Astrocyte of the cerebellum (primary cell): ENCODE data around the gene UQCRH.
"Not testable (repeated sequence)": the region's sequence is repeated elsewhere in the genome, so short reads cannot be mapped to it uniquely, and the experiment has no call there.

Source experiments
- DNase-seq: peaks from one replicate; pipeline ENCODE4 v3.0.0-alpha.2; 2011; ENCODE audit warnings: low read depth
- H3K4me3 ChIP-seq: 2 replicates; pipeline ENCODE4 v1.5.1; 2011; ENCODE audit warnings: mild to moderate bottlenecking, low read depth, low read length, moderate library complexity
- in situ Hi-C: cut with HindIII; loops from 2 replicates; pipeline ENCODE4 v1.10.0; 2017; ENCODE audit warnings: low sequenced_read_pairs
- TF ChIP-seq, protein P1 (sequence below): IDR thresholded peaks from 2 replicates; pipeline ENCODE4 v1.5.1; 2012; ENCODE audit warnings: low read length, low read depth, moderate library complexity, mild to moderate bottlenecking; ENCODE audit errors: missing control alignments

Gene UQCRH

DNA sequence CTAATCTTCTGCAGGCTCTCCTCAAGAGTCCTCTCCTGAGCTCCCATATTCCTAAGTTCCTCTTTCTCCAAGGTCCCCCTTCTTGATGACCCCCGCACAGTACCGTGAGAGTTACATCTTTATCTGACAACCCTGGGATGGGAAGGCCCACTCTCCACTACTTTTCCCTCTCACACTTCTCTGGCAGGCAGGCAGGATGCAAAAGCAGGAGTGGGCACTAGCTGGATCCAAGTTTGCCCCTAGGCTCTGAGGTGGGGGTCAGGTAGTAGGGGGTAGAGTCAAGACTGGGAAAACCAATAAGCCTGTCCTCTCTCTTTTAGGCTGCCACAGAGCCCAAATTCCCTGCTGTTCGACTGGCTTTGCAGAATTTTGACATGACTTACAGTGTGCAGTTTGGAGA is 41.0 kb downstream of the UQCRH start:
- no peak overlapping the region for H3K4me3 ChIP-seq
- TF ChIP-seq, protein P1, sequence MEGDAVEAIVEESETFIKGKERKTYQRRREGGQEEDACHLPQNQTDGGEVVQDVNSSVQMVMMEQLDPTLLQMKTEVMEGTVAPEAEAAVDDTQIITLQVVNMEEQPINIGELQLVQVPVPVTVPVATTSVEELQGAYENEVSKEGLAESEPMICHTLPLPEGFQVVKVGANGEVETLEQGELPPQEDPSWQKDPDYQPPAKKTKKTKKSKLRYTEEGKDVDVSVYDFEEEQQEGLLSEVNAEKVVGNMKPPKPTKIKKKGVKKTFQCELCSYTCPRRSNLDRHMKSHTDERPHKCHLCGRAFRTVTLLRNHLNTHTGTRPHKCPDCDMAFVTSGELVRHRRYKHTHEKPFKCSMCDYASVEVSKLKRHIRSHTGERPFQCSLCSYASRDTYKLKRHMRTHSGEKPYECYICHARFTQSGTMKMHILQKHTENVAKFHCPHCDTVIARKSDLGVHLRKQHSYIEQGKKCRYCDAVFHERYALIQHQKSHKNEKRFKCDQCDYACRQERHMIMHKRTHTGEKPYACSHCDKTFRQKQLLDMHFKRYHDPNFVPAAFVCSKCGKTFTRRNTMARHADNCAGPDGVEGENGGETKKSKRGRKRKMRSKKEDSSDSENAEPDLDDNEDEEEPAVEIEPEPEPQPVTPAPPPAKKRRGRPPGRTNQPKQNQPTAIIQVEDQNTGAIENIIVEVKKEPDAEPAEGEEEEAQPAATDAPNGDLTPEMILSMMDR: no peak
- DNase-seq: no peak
- in situ Hi-C loops: no loop called here

DNA sequence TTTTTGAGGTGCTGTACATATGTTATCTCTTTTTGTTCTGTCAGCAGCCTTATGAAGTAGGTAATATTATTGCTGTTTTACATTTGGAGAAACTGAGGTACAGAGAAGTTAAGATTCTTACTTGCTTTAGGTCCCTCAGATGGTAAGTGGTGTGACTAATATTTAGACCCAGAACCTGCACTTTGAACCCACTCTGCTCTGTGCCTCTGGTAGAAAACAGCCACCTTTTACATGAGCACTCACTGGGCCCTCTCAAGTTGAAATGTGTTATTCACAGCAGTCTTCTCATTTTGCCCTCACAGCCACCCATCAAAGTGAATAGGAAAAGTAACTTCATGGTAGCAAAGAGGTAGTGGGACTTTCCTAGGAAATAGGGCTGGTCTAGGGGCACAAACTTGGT is 41.8 kb downstream of the UQCRH start:
- no peak overlapping the region for H3K4me3 ChIP-seq
- in situ Hi-C loops: no loop called here
- TF ChIP-seq, protein P1: no peak
- no peak for DNase-seq

DNA sequence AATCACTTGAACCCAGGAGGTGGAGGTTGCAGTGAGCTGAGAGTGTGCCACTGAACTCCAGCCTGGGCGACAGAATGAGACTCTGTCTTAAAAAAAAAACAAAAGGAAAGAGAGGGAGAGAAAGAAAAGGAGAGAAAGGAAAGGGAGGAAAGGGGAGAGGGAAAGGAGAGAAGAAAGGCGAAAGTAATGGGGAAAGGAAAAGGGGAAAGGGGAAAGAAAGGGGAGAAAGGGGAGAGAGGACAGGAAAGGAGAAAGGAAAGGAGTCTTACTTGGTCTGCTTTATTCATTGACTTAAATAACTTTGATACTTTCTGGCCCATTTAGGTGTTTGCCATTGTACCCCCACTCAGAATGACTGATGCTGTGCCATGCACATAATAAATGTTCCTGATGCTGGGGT is 48.9 kb downstream of the UQCRH start:
- TF ChIP-seq, protein P1: no peak
- DNase-seq: no peak
- no peak overlapping the region for H3K4me3 ChIP-seq
- in situ Hi-C loops: no loop called here

DNA sequence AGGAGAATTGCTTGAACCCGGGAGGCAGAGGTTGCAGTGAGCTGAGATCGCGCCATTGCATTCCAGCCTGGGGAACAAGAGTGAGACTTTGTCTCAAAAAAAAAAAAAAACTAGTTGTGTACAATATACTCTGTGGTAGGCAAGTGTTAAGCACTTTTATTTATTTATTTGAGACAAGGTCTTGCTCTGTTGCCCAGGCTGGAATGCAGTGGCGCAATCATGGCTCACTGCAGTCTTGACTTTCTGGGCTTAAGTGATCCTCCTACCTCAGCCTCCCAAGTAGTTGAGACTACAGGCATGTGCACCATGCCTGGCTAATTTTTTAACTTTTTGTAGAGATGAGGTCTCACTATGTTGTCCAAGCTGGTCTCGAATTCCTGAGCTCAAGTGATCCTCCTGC is 52.4 kb downstream of the UQCRH start:
- in situ Hi-C loops, DNase-seq, H3K4me3 ChIP-seq: not testable (repeated sequence)

DNA sequence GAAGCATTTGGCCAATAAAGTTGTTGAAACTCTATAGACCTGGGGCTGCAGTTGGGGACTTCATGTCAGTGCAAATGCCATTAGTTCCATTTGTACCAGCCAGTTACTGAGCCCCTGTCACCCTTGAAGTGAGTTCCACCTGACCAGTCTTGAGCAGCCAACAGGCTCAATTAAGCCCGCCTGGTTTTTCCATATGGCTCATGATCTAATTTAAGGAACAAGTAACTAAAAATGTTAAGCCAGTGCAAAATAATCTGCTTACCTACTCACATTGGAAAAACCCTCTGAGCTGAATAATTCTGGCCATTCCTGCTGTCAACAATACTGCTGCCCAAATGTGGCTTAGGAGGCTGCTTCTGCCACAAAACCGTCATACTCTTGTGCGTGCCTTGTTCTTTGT is 58.7 kb downstream of the UQCRH start:
- TF ChIP-seq, protein P1: no peak
- in situ Hi-C loops: no loop called here
- no peak for DNase-seq
- no peak overlapping the region for H3K4me3 ChIP-seq

DNA sequence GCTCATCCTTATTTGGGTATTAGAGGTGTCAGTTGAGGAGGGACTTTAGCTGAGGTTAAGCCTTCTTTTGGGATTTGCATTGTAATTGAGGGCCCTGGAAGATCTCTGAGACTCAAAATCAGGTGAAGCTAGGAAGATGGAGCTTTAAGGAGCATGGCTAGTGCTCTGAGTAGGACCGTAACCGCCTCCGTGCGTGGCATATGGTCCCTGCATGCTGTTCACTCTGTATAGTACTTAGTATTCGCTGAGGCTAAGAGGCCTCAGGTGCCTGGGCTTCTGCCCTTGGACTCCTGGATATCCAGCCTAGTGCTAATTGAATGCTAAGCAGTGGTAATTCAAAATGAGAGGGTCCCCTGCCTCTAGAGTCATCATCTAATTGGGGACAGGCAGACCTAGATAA is 59.6 kb downstream of the UQCRH start:
- TF ChIP-seq, protein P1: no peak
- in situ Hi-C loops: no loop called here
- DNase-seq: no peak
- no peak overlapping the region for H3K4me3 ChIP-seq

DNA sequence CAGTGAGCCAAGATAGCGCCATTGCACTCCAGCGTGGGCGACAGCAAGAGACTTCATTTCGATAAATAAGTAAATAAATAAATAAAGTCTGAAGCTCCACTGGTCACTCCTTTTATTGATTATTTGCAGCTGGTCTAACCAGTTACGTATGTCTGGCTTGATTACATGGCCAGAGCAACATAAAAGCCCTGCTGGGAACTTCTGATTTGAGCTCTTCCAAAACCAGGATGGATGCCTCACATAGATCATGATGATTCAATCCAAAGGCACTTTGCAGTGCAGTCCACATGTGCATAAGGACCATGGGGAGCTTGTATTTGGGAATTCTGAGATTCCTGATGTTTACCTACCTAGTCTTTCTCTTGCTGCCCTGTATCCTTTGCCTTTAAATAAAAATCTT is 61.1 kb downstream of the UQCRH start:
- TF ChIP-seq, protein P1: no peak
- no peak for DNase-seq
- no peak overlapping the region for H3K4me3 ChIP-seq
- in situ Hi-C loops: no loop called here

DNA sequence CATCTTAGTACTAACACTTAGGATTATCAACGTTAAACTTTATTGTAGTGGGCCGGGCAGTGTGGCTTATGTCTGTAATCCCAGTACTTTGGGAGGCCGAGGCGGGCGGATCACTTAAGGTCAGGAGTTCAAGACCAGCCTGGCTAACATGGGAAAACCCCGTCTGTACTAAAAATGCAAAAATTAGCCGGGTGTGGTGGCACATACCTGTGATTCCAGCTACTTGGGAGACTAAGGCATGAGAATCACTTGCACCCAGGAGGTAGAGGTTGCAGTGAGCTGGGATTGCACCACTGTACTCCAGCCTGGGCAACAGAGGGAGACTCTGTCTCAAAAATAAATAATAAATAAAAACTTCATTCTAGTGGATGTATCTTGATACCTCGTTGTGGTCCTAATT is 62.3 kb downstream of the UQCRH start:
- in situ Hi-C loops, DNase-seq, H3K4me3 ChIP-seq: not testable (repeated sequence)
